Eye (tissue), 1 donor: ENCODE results near the gene HNRNPA2B1.
"Not testable (repeated sequence)": the region's sequence is repeated elsewhere in the genome, so short reads cannot be mapped to it uniquely, and the experiment has no call there.

Experiments used
- DNase-seq: peaks from one replicate; pipeline ENCODE4 v3.0.0-alpha.2; 2015

Gene HNRNPA2B1

GRCh38 chr7:26184281-26185101 lies 16.1 kb downstream of the HNRNPA2B1 start:
- DNase-seq, result not testable (repeated sequence)

- DNase-seq, result peak; percentile 42
Measured at GRCh38 chr7:26183545-26184280, 16.8 kb downstream of the HNRNPA2B1 start.

- no peak for DNase-seq
Measured at GRCh38 chr7:26182706-26183105, 17.8 kb downstream of the HNRNPA2B1 start.

GRCh38 chr7:26182283-26182682 lies 18.3 kb downstream of the HNRNPA2B1 start:
- DNase-seq, result peak; percentile 15

- no peak for DNase-seq
Measured at GRCh38 chr7:26181474-26182227, 18.9 kb downstream of the HNRNPA2B1 start.

GRCh38 chr7:26180792-26181198 lies 19.8 kb downstream of the HNRNPA2B1 start:
- DNase-seq, result no peak

GRCh38 chr7:26179826-26180497 lies 20.6 kb downstream of the HNRNPA2B1 start:
- no peak for DNase-seq

GRCh38 chr7:26179422-26179821 lies 21.1 kb downstream of the HNRNPA2B1 start:
- no peak for DNase-seq

- DNase-seq, result no peak
Measured at GRCh38 chr7:26178272-26178960, 22.1 kb downstream of the HNRNPA2B1 start.

- DNase-seq, result not testable (repeated sequence)
Measured at GRCh38 chr7:26177269-26177668, 23.3 kb downstream of the HNRNPA2B1 start.

GRCh38 chr7:26176696-26177095 lies 23.9 kb downstream of the HNRNPA2B1 start:
- DNase-seq, result not testable (repeated sequence)

GRCh38 chr7:26175903-26176302 lies 24.6 kb downstream of the HNRNPA2B1 start:
- not testable (repeated sequence) for DNase-seq

- no peak for DNase-seq
Measured at GRCh38 chr7:26172048-26172447, 28.5 kb downstream of the HNRNPA2B1 start.

GRCh38 chr7:26171601-26172000 lies 28.9 kb downstream of the HNRNPA2B1 start:
- DNase-seq, result no peak

- DNase-seq, result no peak
Measured at GRCh38 chr7:26170663-26171062, 29.9 kb downstream of the HNRNPA2B1 start.

- DNase-seq, result no peak
Measured at GRCh38 chr7:26169271-26169670, 31.3 kb downstream of the HNRNPA2B1 start.

- DNase-seq, result no peak
Measured at GRCh38 chr7:26168458-26169023, 32.0 kb downstream of the HNRNPA2B1 start.

GRCh38 chr7:26167303-26167934 lies 33.1 kb downstream of the HNRNPA2B1 start:
- DNase-seq, result no peak

- DNase-seq, result no peak
Measured at GRCh38 chr7:26166684-26167266, 33.8 kb downstream of the HNRNPA2B1 start.

GRCh38 chr7:26165950-26166683 lies 34.4 kb downstream of the HNRNPA2B1 start:
- no peak for DNase-seq
